ENCODE data around the gene KLHL21. TPM values are rescaled to one million over a fixed set of nuclear protein-coding genes. Genes with fewer than 3 reads are reported as not detected.
A peak's percentile ranks its signal among the peaks of the same experiment; 100 is the strongest.

Gene KLHL21
- total RNA-seq, 2 experiments from 2014 or later: 22.8 to 23.0 TPM

- Mint-ChIP-seq H3K27ac (no peak overlapping the region), H3K9me3 (ENCODE audit: insufficient read depth) (no peaks in the 10 kb centered on the region), H3K36me3 (ENCODE audit: low read depth) (peaks cover 44% of the 10 kb centered on the region), H3K4me3 (no peak overlapping the region), H3K4me1 (ENCODE audit: low read depth) (peaks cover under 1% of the 10 kb centered on the region), H3K27me3 (ENCODE audit: low read depth) (no peaks in the 10 kb centered on the region)
- peak; percentile 42 for DNase-seq
- POLR2A ChIA-PET: no interaction called here
- ATAC-seq: peak; percentile 48
- CTCF ChIA-PET: interaction anchor here (0.7 to 3.1 kb wide), 4 partner anchors 12 to 145 kb away, joined by 3 to 9 read pairs (median 3); no protein-coding TSS in a partner anchor
Observed at GRCh38 chr1:6634371-6635052, 31.8 kb upstream of the KLHL21 start.

- no peak overlapping the region for H3K4me3 Mint-ChIP-seq
- peaks cover 5% of the 10 kb centered on the region for H3K4me1 Mint-ChIP-seq (ENCODE audit: low read depth)
- peaks cover 45% of the 10 kb centered on the region for H3K36me3 Mint-ChIP-seq (ENCODE audit: low read depth)
- no peak overlapping the region for H3K27ac Mint-ChIP-seq
- H3K27me3 Mint-ChIP-seq (ENCODE audit: low read depth): no peaks in the 10 kb centered on the region
- H3K9me3 Mint-ChIP-seq (ENCODE audit: insufficient read depth): no peaks in the 10 kb centered on the region
- POLR2A ChIA-PET: no interaction called here
- DNase-seq: no peak
- CTCF ChIA-PET: interaction anchor here (3.1 kb wide), 1 partner anchor 13 kb away, joined by 9 read pairs; no protein-coding TSS in a partner anchor
- ATAC-seq: no peak
Observed at GRCh38 chr1:6632588-6633514, 30.2 kb upstream of the KLHL21 start.

- ChIA-PET CTCF (no interaction called here), POLR2A (no interaction called here)
- H3K27me3 Mint-ChIP-seq (ENCODE audit: low read depth): no peaks in the 10 kb centered on the region
- no peak for ATAC-seq
- H3K4me1 Mint-ChIP-seq (ENCODE audit: low read depth): peaks cover 22% of the 10 kb centered on the region
- peaks cover 45% of the 10 kb centered on the region for H3K36me3 Mint-ChIP-seq (ENCODE audit: low read depth)
- H3K9me3 Mint-ChIP-seq (ENCODE audit: insufficient read depth): no peaks in the 10 kb centered on the region
- DNase-seq: no peak
- H3K27ac Mint-ChIP-seq: no peak overlapping the region
- H3K4me3 Mint-ChIP-seq: no peak overlapping the region
Observed at GRCh38 chr1:6631058-6631457, 28.4 kb upstream of the KLHL21 start.

GRCh38 chr1:6630027-6630426 is 27.4 kb upstream of the KLHL21 start:
- no peak for DNase-seq
- no peak overlapping the region for H3K4me3 Mint-ChIP-seq
- ChIA-PET CTCF (interaction anchor here (1.4 kb wide), 1 partner anchor 12 kb away, joined by 3 read pairs; no protein-coding TSS in a partner anchor), POLR2A (interaction anchor here (1.0 kb wide), 1 partner anchor 138 kb away, joined by 3 read pairs; no protein-coding TSS in a partner anchor)
- H3K36me3 Mint-ChIP-seq (ENCODE audit: low read depth): peaks cover 40% of the 10 kb centered on the region
- no peaks in the 10 kb centered on the region for H3K27me3 Mint-ChIP-seq (ENCODE audit: low read depth)
- H3K4me1 Mint-ChIP-seq (ENCODE audit: low read depth): peaks cover 23% of the 10 kb centered on the region
- H3K9me3 Mint-ChIP-seq (ENCODE audit: insufficient read depth): no peaks in the 10 kb centered on the region
- no peak for ATAC-seq
- H3K27ac Mint-ChIP-seq: no peak overlapping the region

- peaks cover 29% of the 10 kb centered on the region for H3K4me1 Mint-ChIP-seq (ENCODE audit: low read depth)
- H3K4me3 Mint-ChIP-seq: no peak overlapping the region
- no peak for DNase-seq
- H3K36me3 Mint-ChIP-seq (ENCODE audit: low read depth): peaks cover 40% of the 10 kb centered on the region
- no peaks in the 10 kb centered on the region for H3K9me3 Mint-ChIP-seq (ENCODE audit: insufficient read depth)
- H3K27me3 Mint-ChIP-seq (ENCODE audit: low read depth): no peaks in the 10 kb centered on the region
- POLR2A ChIA-PET: no interaction called here
- CTCF ChIA-PET: interaction anchor here (1.4 kb wide), 1 partner anchor 13 kb away, joined by 3 read pairs; no protein-coding TSS in a partner anchor
- no peak for ATAC-seq
- no peak overlapping the region for H3K27ac Mint-ChIP-seq
Observed at GRCh38 chr1:6628971-6629479, 26.4 kb upstream of the KLHL21 start.

- ChIA-PET CTCF (interaction anchor here (0.6 to 1.9 kb wide), 3 partner anchors 9 to 74 kb away, joined by 3 to 5 read pairs (median 3); partner anchors contain the start of gene NOL9), POLR2A (no interaction called here)
- Mint-ChIP-seq H3K27ac (peak overlapping the region; percentile 37), H3K27me3 (ENCODE audit: low read depth) (no peaks in the 10 kb centered on the region), H3K4me1 (ENCODE audit: low read depth) (peaks cover 31% of the 10 kb centered on the region), H3K36me3 (ENCODE audit: low read depth) (peaks cover 40% of the 10 kb centered on the region), H3K4me3 (no peak overlapping the region), H3K9me3 (ENCODE audit: insufficient read depth) (no peaks in the 10 kb centered on the region)
- DNase-seq (no peak), ATAC-seq (no peak)
Observed at GRCh38 chr1:6627841-6628545, 25.3 kb upstream of the KLHL21 start.

- POLR2A ChIA-PET: no interaction called here
Observed at GRCh38 chr1:6627031-6627430, 24.4 kb upstream of the KLHL21 start.

GRCh38 chr1:6625584-6626149 is 23.0 kb upstream of the KLHL21 start:
- POLR2A ChIA-PET: no interaction called here
- peak overlapping the region; percentile 84 for H3K27ac Mint-ChIP-seq
- no peaks in the 10 kb centered on the region for H3K9me3 Mint-ChIP-seq (ENCODE audit: insufficient read depth)
- peaks cover 46% of the 10 kb centered on the region for H3K36me3 Mint-ChIP-seq (ENCODE audit: low read depth)
- no peaks in the 10 kb centered on the region for H3K27me3 Mint-ChIP-seq (ENCODE audit: low read depth)
- ATAC-seq (no peak), DNase-seq (no peak)
- CTCF ChIA-PET: interaction anchor here (0.9 kb wide), 1 partner anchor 12 kb away, joined by 3 read pairs; no protein-coding TSS in a partner anchor
- peaks cover 31% of the 10 kb centered on the region for H3K4me1 Mint-ChIP-seq (ENCODE audit: low read depth)
- H3K4me3 Mint-ChIP-seq: peak overlapping the region; percentile 86

More at GRCh38 chr1:6627031-6627430, 24.4 kb upstream of the KLHL21 start:
- Mint-ChIP-seq H3K9me3 (ENCODE audit: insufficient read depth) (no peaks in the 10 kb centered on the region), H3K27me3 (ENCODE audit: low read depth) (no peaks in the 10 kb centered on the region), H3K36me3 (ENCODE audit: low read depth) (peaks cover 42% of the 10 kb centered on the region), H3K4me1 (ENCODE audit: low read depth) (peaks cover 31% of the 10 kb centered on the region), H3K27ac (no peak overlapping the region), H3K4me3 (no peak overlapping the region)
- DNase-seq (no peak), ATAC-seq (no peak)
- CTCF ChIA-PET: interaction anchor here (1.9 kb wide), 1 partner anchor 20 kb away, joined by 5 read pairs; no protein-coding TSS in a partner anchor

GRCh38 chr1:6624710-6625583 is 22.3 kb upstream of the KLHL21 start, which contains the start of gene THAP3:
TSS of gene THAP3 (plus strand) at chr1:6624868. CDS start at chr1:6625219, 351 bp downstream.
- peak; percentile 98 for ATAC-seq
- H3K4me1 Mint-ChIP-seq (ENCODE audit: low read depth): peaks cover 31% of the 10 kb centered on the region
- peak; percentile 91 for DNase-seq
- ChIA-PET POLR2A (interaction anchor here (0.6 to 1.4 kb wide), 3 partner anchors 21 to 1337 kb away, joined by 3 read pairs; partner anchors contain the start of gene PARK7), CTCF (interaction anchor here (1.5 kb wide), 2 partner anchors 9 to 21 kb away, joined by 4 to 7 read pairs; no protein-coding TSS in a partner anchor)
- H3K27me3 Mint-ChIP-seq (ENCODE audit: low read depth): no peaks in the 10 kb centered on the region
- peak within 1 kb of the TSS; percentile 84 for H3K27ac Mint-ChIP-seq
- peaks cover 47% of the 10 kb centered on the region for H3K36me3 Mint-ChIP-seq (ENCODE audit: low read depth)
- no peaks in the 10 kb centered on the region for H3K9me3 Mint-ChIP-seq (ENCODE audit: insufficient read depth)
- peak within 1 kb of the TSS; percentile 86 for H3K4me3 Mint-ChIP-seq

GRCh38 chr1:6623269-6623965 is 20.7 kb upstream of the KLHL21 start:
- no peak for ATAC-seq
- ChIA-PET POLR2A (interaction anchor here (1.3 to 1.4 kb wide), 2 partner anchors 20 to 97 kb away, joined by 3 read pairs; no protein-coding TSS in a partner anchor), CTCF (interaction anchor here (0.9 to 1.5 kb wide), 5 partner anchors 8 to 78 kb away, joined by 3 to 7 read pairs (median 4); partner anchors contain the start of genes DNAJC11 and KLHL21)
- DNase-seq: no peak
- H3K27ac Mint-ChIP-seq: no peak overlapping the region
- peaks cover 52% of the 10 kb centered on the region for H3K36me3 Mint-ChIP-seq (ENCODE audit: low read depth)
- no peak overlapping the region for H3K4me3 Mint-ChIP-seq
- H3K27me3 Mint-ChIP-seq (ENCODE audit: low read depth): no peaks in the 10 kb centered on the region
- peaks cover 29% of the 10 kb centered on the region for H3K4me1 Mint-ChIP-seq (ENCODE audit: low read depth)
- H3K9me3 Mint-ChIP-seq (ENCODE audit: insufficient read depth): no peaks in the 10 kb centered on the region
